Right lobe of liver (tissue), 6 donors: ENCODE results near the gene C6orf136. TPM values are rescaled to one million over a fixed set of nuclear protein-coding genes. Genes with fewer than 3 reads are reported as not detected.
A peak's percentile ranks its signal among the peaks of the same experiment; 100 is the strongest.

Source experiments
- ATAC-seq, 4 donors: fragments of 200-7000 bp; cut with Tn5 transposase; one replicate each; pipeline ENCODE4 v1.9.1; 2020; ENCODE audit warnings: mild to moderate bottlenecking in 4 of 4, moderate library complexity in 4 of 4
- DNase-seq, 3 donors: peaks; one replicate each; pipeline ENCODE4 v3.0.0-alpha.2; 2020
- H3K27ac ChIP-seq, 3 donors: fragments of 200-600 bp; one replicate each; pipeline ENCODE4 v1.8.0; 2022
- H3K27me3 ChIP-seq, 2 donors: fragments of 200-600 bp; one replicate each; pipeline ENCODE4 v1.8.0; 2022
- H3K36me3 ChIP-seq, 4 donors: fragments of 200-600 bp; sonication (generic) in 1 of 4; one replicate each; pipeline versions ENCODE4 v1.5.1 to v1.8.0; 2017 to 2022; ENCODE audit warnings: control low read depth in 1 of 4
- H3K4me1 ChIP-seq, 4 donors: fragments of 200-600 bp; sonication (generic) in 1 of 4; one replicate each; pipeline versions ENCODE4 v1.5.1 to v1.8.0; 2017 to 2022; ENCODE audit warnings: control low read depth in 1 of 4
- H3K4me3 ChIP-seq, 3 donors: fragments of 200-600 bp; one replicate each; pipeline ENCODE4 v1.8.0; 2022
- H3K9me3 ChIP-seq, 4 donors: fragments of 200-600 bp; sonication (generic) in 1 of 4; one replicate each; pipeline versions ENCODE4 v1.5.1 to v1.8.0; 2017 to 2022; ENCODE audit warnings: control low read depth in 1 of 4
- CTCF ChIP-seq, 4 donors: fragments of 200-600 bp in 3 of 4; fragments of 450-650 bp in 1 of 4; IDR thresholded peaks; one replicate each; pipeline versions ENCODE4 v1.5.1 to v1.8.0; 2016 to 2022; ENCODE audit warnings: antibody characterized with exemption in 4 of 4, mild to moderate bottlenecking in 2 of 4
- POLR2A ChIP-seq: fragments of 450-650 bp; IDR thresholded peaks from one replicate; pipeline ENCODE4 v1.6.1; 2017; ENCODE audit warnings: antibody characterized with exemption, mild to moderate bottlenecking
- WGBS: methylation state at CpG from one replicate; pipeline ENCODE4 v1.1.6; 2018; ENCODE audit warnings: low coverage, low lambda C conversion rate; ENCODE audit not compliant: insufficient coverage; ENCODE audit errors: missing lambda C conversion rate; 5-methylcytosine and 5-hydroxymethylcytosine counted together
- intact Hi-C, 2 donors: fragments of 100-400 bp; cut with DNase I; formaldehyde crosslinking; loops; one replicate each; pipeline versions ENCODE4 v1.11.2 to v1.14.1; 2022
- total RNA-seq, 6 experiments: library from RNA; depleted of rRNA in 2 of 6; stranded (reverse); fragments of >200 nt in 2 of 6; fragmentation: NEBNext Ultra II Directional in 3 of 6; extraction: Animal tissue kit (Norgen Biotek cat#: 25700) in 3 of 6; gene quantifications; one replicate each; pipeline versions ENCODE4 v1.1.0 to v1.2.4, GENCODE V29; 2016 to 2023
- donor health status: DM: no; HTN: yes; CAD: no.
- donor health status: DM: no; HTN: no; CAD: no.
- donor health status: DM: no; HTN: no; CAD: no.
- donor health status: DM: no; HTN: yes; CAD: no.
- donor health status: DM: no; HTN: yes; CAD: no.

Gene C6orf136
- total RNA-seq, 6 experiments from 2014 or later, result 8.2 to 14.1 (median 11.0) TPM

- H3K36me3 ChIP-seq, result peaks cover 0 to 16% (median 10%) of the 10 kb centered on the region in 4 donors
- peak overlapping the region; percentile 88 to 96 (median 92) for H3K27ac ChIP-seq
- no peaks in the 10 kb centered on the region for H3K9me3 ChIP-seq
- no peaks in the 10 kb centered on the region for H3K27me3 ChIP-seq
- DNase-seq (peak; percentile 60 to 78 (median 77)), ATAC-seq (peak; percentile 61 to 75 (median 67))
- H3K4me3 ChIP-seq, result peak overlapping the region; percentile 88 to 91 (median 89)
- intact Hi-C loops, result no loop called here
- TF ChIP-seq POLR2A (peak; percentile 62), CTCF (IDR thresholded peaks at IDR 0.05) (no peak)
- under 1% methylated on average over 6 of the region's 6 CpGs for WGBS
- peaks cover 0 to 14% (median 6%) of the 10 kb centered on the region in 4 donors for H3K4me1 ChIP-seq
Observed at GRCh38 chr6:30614843-30615218, 32.1 kb upstream of the C6orf136 start.

- intact Hi-C loops, result no loop called here
- peaks cover 0 to 21% (median 13%) of the 10 kb centered on the region in 4 donors for H3K36me3 ChIP-seq
- H3K4me3 ChIP-seq, result peak overlapping the region; percentile 88 to 91 (median 89)
- peaks cover 0 to 14% (median 6%) of the 10 kb centered on the region in 4 donors for H3K4me1 ChIP-seq
- H3K9me3 ChIP-seq, result no peaks in the 10 kb centered on the region
- TF ChIP-seq POLR2A (no peak), CTCF (IDR thresholded peaks at IDR 0.05) (no peak)
- DNase-seq (no peak), ATAC-seq (peak in 2 of 4 donors; percentile 4)
- peak overlapping the region; percentile 88 to 96 (median 92) for H3K27ac ChIP-seq
- no peaks in the 10 kb centered on the region for H3K27me3 ChIP-seq
- 0% methylated on average over 10 of the region's 10 CpGs for WGBS
Observed at GRCh38 chr6:30615219-30615957, 31.5 kb upstream of the C6orf136 start.

GRCh38 chr6:30615958-30616810 is 30.7 kb upstream of the C6orf136 start:
- intact Hi-C loops, result no loop called here
- Histone ChIP-seq H3K27ac (peak overlapping the region; percentile 88 to 96 (median 92)), H3K4me3 (peak overlapping the region; percentile 88 to 91 (median 89)), H3K4me1 (peaks cover 0 to 14% (median 6%) of the 10 kb centered on the region in 4 donors), H3K9me3 (no peaks in the 10 kb centered on the region), H3K27me3 (no peaks in the 10 kb centered on the region), H3K36me3 (peaks cover 0 to 29% (median 16%) of the 10 kb centered on the region in 4 donors)
- DNase-seq (no peak), ATAC-seq (no peak)
- WGBS, result 0% methylated on average over 10 of the region's 10 CpGs
- TF ChIP-seq POLR2A (no peak), CTCF (IDR thresholded peaks at IDR 0.05) (no peak)

GRCh38 chr6:30616811-30617564 is 29.9 kb upstream of the C6orf136 start, which contains the start of gene PPP1R10:
Gene PPP1R10, minus strand, starts transcription at chr6:30617243. Its CDS starts 7,299 bp downstream, at chr6:30609944.
- Histone ChIP-seq H3K4me1 (peaks cover 0 to 14% (median 6%) of the 10 kb centered on the region in 4 donors), H3K9me3 (no peaks in the 10 kb centered on the region), H3K4me3 (peak within 1 kb of the TSS; percentile 88 to 91 (median 89)), H3K27me3 (no peaks in the 10 kb centered on the region), H3K36me3 (peaks cover 0 to 37% (median 22%) of the 10 kb centered on the region in 4 donors), H3K27ac (peak within 1 kb of the TSS; percentile 88 to 96 (median 96))
- DNase-seq (peak; percentile 99), ATAC-seq (peak; percentile 86 to 93 (median 86))
- WGBS, result under 1% methylated on average over 38 of the region's 40 CpGs
- intact Hi-C loops, result no loop called here
- TF ChIP-seq CTCF (IDR thresholded peaks at IDR 0.05) (no peak), POLR2A (peak; percentile 99)
